Neural cell (in vitro differentiated cells): ENCODE data around the gene EXOC2.

Source experiments
- EP300 ChIP-seq: fragments of 450-650 bp; conservative IDR thresholded peaks from 2 replicates; pipeline ENCODE4 v1.6.1; 2014; ENCODE audit warnings: antibody characterized with exemption, mild to moderate bottlenecking, moderate library complexity; ENCODE audit not compliant: poor library complexity, severe bottlenecking
- EZH2 ChIP-seq: fragments of 200-600, 300-800 bp; shearing (Covaris generic), sonication (generic); IDR thresholded peaks from 2 replicates; pipeline ENCODE4 v1.6.1; 2014; ENCODE audit warnings: antibody characterized with exemption, low read length, borderline replicate concordance, mild to moderate bottlenecking; ENCODE audit not compliant: insufficient read depth, poor library complexity, severe bottlenecking
- POLR2AphosphoS5 ChIP-seq: IDR thresholded peaks from 2 replicates; pipeline ENCODE4 v1.6.1; 2012
- RAD21 ChIP-seq: fragments of 450-650 bp; conservative IDR thresholded peaks from 2 replicates; pipeline ENCODE4 v1.6.1; 2014; ENCODE audit warnings: antibody characterized with exemption, mild to moderate bottlenecking, moderate library complexity
- SMC3 ChIP-seq: fragments of 450-650 bp; conservative IDR thresholded peaks from 2 replicates; pipeline ENCODE4 v1.6.1; 2014; ENCODE audit warnings: antibody characterized with exemption, mild to moderate bottlenecking, moderate library complexity; ENCODE audit not compliant: poor library complexity
- TAF1 ChIP-seq: IDR thresholded peaks from 2 replicates; pipeline ENCODE4 v1.6.1; 2012; ENCODE audit warnings: low read depth
- TF ChIP-seq, protein P1 (sequence below): fragments of 450-650 bp; IDR thresholded peaks from 2 replicates; pipeline ENCODE4 v1.5.1; 2014; ENCODE audit warnings: antibody characterized with exemption, mild to moderate bottlenecking, moderate library complexity; ENCODE audit not compliant: poor library complexity, severe bottlenecking
- TF ChIP-seq, protein P2 (sequence below): IDR thresholded peaks from 2 replicates; pipeline ENCODE4 v1.6.1; 2012; ENCODE audit warnings: borderline replicate concordance

DNA sequence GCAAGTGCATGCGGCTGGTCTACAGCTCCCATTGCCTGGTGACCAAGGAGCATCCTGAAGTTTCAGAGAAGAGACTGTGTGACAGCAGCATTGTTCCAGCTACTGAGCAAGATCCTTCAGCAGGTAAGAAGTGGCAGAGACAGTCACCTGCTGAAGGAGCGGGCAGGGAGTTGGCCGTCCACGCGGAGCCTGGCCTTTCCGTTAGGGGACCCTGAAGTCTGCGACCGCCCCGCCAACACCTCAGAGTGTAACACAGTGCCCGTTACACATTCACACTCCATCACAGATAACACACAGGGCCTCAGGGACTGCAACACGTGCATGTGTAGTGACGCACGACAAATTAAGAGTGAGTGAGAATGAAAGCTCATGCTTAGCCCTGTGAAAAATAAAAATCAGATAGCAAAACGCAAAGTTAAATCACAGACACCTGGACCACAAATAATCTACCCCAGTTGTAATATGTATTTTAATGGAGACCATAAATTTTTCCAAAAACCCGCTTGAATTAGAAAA lies 207.2 kb downstream of the EXOC2 start:
- TF ChIP-seq, protein P1, sequence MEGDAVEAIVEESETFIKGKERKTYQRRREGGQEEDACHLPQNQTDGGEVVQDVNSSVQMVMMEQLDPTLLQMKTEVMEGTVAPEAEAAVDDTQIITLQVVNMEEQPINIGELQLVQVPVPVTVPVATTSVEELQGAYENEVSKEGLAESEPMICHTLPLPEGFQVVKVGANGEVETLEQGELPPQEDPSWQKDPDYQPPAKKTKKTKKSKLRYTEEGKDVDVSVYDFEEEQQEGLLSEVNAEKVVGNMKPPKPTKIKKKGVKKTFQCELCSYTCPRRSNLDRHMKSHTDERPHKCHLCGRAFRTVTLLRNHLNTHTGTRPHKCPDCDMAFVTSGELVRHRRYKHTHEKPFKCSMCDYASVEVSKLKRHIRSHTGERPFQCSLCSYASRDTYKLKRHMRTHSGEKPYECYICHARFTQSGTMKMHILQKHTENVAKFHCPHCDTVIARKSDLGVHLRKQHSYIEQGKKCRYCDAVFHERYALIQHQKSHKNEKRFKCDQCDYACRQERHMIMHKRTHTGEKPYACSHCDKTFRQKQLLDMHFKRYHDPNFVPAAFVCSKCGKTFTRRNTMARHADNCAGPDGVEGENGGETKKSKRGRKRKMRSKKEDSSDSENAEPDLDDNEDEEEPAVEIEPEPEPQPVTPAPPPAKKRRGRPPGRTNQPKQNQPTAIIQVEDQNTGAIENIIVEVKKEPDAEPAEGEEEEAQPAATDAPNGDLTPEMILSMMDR = no peak
- TF ChIP-seq POLR2AphosphoS5 = no peak
- no peak for TF ChIP-seq TAF1
- no peak for TF ChIP-seq RAD21
- TF ChIP-seq SMC3 = no peak
- TF ChIP-seq, protein P2, sequence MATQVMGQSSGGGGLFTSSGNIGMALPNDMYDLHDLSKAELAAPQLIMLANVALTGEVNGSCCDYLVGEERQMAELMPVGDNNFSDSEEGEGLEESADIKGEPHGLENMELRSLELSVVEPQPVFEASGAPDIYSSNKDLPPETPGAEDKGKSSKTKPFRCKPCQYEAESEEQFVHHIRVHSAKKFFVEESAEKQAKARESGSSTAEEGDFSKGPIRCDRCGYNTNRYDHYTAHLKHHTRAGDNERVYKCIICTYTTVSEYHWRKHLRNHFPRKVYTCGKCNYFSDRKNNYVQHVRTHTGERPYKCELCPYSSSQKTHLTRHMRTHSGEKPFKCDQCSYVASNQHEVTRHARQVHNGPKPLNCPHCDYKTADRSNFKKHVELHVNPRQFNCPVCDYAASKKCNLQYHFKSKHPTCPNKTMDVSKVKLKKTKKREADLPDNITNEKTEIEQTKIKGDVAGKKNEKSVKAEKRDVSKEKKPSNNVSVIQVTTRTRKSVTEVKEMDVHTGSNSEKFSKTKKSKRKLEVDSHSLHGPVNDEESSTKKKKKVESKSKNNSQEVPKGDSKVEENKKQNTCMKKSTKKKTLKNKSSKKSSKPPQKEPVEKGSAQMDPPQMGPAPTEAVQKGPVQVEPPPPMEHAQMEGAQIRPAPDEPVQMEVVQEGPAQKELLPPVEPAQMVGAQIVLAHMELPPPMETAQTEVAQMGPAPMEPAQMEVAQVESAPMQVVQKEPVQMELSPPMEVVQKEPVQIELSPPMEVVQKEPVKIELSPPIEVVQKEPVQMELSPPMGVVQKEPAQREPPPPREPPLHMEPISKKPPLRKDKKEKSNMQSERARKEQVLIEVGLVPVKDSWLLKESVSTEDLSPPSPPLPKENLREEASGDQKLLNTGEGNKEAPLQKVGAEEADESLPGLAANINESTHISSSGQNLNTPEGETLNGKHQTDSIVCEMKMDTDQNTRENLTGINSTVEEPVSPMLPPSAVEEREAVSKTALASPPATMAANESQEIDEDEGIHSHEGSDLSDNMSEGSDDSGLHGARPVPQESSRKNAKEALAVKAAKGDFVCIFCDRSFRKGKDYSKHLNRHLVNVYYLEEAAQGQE = no peak
- no peak for TF ChIP-seq EP300
- no peak for TF ChIP-seq EZH2
